Hepatic stellate cell (primary cell): Measurements from ENCODE around the gene BICDL2.

Source experiments
- DNase-seq: peaks from one replicate; pipeline ENCODE4 v3.0.0; 2011; ENCODE audit warnings: low spot score

Gene BICDL2

DNA sequence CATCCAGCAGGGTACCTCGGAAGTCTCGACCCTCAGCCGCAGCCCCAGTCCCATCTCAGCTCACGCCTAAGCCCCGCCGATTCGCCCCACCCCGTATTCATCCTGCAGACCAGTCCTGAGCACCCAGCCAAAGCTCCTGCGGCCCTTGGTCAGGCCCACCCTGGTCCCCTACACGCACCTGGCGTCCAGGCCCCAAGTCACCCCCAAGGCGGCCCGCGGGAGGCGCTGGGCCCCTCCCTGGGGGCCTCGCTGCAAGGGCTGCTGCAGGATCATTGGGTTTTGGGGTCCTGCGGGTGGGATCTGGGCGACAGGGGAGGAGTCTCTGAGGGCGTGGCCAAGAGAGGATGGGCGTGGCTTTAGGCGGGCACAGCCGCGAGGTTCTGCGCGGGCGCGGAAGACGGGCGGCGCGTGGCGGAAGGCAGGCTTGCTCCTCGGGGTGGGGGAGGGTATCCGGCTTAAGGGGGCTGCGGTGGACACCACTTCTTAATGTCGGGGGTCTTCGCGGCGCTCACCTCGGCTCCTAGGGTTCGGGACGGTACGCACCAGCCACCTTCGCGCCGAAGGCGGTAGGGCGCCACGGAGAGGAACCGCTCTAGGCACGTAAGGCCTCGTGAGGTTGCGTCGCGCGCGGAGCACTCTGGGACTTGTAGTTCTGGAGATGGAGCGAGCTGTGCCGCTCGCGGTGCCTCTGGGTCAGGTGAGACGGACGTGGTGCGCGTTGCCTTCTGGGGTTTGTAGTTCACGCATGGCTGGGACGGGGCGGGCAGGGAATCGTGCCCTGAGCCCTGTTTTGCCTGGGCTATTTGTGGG, 12.9 kb downstream of the BICDL2 start, which contains the start of the genes HCFC1R1 and THOC6:
HCFC1R1 (minus strand) TSS at position 274 of the 810 bp plus-strand sequence; CDS start at position 273, 1 bp downstream.
THOC6 (plus strand) TSS at position 367 of the 810 bp plus-strand sequence; CDS start at position 659, 292 bp downstream.
- DNase-seq = peak; percentile 91

DNA sequence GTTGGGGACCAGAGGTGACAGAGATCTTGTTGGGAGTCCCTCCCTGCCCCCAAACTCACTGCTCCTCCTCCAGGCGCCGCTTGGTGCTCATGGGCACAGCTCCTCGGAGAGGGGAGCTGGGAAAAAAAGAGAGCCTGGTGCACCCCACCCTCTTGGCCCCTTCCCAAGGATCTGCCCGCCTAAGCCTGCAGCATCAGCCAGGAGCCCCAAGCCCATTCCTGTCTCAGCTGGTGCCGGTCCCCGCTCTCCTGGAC, 13.4 kb downstream of the BICDL2 start:
- peak; percentile 56 for DNase-seq

DNA sequence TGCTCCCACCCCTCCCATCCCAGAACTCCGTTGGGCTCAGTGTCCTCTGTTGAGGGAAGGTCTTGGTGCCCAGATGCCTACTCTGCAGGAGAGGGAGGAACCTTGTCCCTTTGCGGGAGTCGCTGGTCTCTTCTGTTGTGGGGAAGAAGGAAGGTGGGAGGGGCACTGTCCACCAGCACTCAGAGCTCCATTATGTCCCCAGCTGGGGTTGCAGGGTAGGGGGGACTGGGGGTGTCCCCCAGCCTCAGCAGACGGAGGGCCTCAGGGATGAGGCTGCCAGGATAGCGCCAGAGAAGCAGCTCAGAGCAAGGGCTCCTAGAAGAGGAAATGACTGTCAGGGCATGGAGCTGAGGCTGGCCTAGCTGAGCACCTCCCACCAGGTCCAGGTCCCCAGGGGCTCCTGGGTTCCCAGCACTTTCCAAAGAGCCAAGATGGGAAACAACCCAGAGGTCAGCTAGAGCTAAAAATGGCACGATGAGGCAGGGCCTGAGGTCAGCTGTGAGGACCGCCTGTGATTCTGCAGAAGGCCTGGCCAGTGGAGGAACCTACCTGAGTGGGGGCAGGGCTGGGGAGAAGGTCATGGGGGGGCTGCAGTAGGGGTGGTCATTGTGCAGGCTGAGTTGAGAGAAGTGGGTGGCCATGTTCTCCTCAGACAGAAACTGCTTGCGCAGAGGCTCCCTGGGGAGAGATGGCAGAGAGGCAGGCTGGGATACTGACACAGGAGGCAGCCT, 13.9 kb downstream of the BICDL2 start:
- DNase-seq = peak; percentile 54

DNA sequence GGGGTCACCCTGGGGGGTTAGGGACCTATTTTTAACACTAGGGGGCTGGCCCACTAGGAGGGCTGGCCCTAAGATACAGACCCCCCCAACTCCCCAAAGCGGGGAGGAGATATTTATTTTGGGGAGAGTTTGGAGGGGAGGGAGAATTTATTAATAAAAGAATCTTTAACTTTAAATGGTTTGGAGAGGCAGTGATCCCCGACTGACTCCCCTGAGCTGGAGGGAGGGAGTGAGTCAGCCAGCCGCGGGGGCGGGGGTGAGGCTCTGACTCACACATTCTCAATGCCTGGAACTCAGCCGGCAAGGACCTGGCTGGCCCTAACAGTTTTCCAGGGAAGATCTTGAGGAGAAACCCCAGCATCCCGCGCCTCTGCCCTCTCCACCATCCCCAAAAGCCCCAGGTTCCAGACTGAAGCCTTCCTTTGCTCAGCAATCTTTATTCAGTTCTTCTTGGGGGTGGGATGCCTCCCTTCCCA, 14.5 kb downstream of the BICDL2 start:
- peak; percentile 95 for DNase-seq

DNA sequence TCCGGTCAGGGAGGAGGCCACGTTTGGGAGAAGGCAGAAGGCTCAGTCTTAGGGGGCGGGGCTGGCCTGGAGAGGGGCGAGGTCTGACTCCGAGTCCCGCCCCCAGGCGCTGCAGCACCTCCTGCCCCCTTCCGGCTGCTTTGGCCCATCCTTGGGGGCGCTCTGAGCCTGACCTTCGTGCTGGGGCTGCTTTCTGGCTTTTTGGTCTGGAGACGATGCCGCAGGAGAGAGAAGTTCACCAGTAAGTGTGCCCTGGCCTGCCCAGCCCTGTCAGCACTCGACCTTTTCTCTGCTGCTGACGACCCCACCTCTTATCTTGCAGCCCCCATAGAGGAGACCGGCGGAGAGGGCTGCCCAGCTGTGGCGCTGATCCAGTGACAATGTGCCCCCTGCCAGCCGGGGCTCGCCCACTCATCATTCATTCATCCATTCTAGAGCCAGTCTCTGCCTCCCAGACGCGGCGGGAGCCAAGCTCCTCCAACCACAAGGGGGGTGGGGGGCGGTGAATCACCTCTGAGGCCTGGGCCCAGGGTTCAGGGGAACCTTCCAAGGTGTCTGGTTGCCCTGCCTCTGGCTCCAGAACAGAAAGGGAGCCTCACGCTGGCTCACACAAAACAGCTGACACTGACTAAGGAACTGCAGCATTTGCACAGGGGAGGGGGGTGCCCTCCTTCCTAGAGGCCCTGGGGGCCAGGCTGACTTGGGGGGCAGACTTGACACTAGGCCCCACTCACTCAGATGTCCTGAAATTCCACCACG, 15.1 kb downstream of the BICDL2 start:
- peak; percentile 84 for DNase-seq

DNA sequence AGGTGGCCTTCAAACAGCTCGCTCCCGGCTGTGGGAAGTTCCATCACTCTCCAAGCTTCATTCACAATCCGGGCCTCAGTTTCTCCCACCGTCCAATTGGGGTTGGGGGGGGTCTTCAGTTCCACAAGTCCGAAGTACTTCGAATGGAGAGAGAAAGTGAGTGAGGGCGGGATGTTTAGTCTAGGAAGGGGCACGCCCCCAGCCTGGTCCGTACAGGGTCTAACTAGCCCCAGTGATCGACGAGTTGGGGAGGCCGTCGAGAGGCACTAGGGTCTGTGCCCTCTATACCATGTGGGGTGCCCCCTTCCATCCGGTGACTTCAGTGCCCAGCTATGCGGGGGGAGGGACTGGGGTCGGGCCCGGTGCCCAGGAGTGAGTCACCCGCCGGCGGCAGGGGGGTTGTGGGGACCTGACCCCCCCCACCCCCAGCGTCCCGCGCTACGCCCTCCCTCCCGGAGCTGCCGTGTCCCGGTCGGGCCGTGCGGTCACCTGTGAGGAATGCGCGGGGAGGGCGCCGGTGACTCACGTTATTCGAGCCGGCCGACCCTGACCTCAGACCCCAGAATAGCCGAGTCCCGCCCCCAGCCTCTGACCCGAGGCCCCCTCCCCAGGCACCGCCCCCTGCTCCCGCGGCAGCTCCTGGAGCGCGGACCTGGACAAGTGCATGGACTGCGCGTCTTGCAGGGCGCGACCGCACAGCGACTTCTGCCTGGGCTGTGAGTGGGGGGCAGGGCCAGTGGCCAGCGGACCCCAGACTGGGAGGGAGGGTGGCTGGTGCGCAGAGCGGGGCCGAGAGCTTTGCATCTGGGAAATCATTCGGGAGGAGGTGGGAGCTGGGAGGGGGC, 15.9 kb downstream of the BICDL2 start:
- peak; percentile 93 for DNase-seq

DNA sequence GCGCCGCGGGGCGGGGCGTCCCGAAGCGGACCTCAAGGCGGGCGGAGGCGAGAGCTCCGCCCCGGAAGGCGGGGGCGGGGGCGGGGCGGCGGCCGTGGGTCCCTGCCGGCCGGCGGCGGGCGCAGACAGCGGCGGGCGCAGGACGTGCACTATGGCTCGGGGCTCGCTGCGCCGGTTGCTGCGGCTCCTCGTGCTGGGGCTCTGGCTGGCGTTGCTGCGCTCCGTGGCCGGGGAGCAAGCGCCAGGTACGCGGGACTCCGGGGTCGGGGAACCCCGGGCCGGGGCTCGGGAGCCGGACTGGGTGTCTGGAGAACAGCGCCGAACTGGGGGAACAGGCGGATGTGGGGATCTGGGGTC, 16.5 kb downstream of the BICDL2 start, which contains the start of gene TNFRSF12A:
TNFRSF12A (plus strand) TSS at position 122 of the 357 bp plus-strand sequence; CDS start at position 152, 30 bp downstream.
- DNase-seq = peak; percentile 89

DNA sequence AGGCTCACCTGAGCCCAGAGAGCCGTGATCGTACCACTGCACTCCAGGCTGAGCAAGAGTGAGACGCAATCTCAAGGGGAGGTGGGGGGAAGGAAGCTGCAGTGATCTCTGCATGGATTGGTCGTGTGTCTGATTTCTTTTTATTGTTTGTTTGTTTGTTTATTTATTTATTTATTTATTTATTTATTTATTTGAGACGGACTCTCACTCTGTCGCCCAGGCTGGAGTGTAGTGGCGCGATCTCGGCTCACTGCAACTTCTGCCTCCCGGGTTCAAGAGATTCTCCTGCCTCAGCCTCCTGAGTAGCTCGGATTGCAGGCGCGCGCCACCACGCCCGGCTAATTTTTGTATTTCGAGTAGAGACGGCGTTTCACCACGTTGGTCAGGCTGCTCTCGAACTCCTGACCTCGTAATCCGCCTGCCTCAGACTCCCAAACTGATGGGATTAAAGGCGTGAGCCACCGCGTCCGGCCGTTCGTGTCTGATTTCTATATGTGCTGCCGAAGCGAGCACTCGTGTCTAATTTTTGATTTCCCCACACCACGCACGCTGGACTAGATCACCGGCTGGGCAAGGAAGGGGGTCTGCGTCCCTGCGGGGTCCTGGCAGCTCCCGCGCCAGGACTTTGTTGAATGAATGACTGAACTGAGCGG, 17.0 kb downstream of the BICDL2 start:
- DNase-seq = no peak

DNA sequence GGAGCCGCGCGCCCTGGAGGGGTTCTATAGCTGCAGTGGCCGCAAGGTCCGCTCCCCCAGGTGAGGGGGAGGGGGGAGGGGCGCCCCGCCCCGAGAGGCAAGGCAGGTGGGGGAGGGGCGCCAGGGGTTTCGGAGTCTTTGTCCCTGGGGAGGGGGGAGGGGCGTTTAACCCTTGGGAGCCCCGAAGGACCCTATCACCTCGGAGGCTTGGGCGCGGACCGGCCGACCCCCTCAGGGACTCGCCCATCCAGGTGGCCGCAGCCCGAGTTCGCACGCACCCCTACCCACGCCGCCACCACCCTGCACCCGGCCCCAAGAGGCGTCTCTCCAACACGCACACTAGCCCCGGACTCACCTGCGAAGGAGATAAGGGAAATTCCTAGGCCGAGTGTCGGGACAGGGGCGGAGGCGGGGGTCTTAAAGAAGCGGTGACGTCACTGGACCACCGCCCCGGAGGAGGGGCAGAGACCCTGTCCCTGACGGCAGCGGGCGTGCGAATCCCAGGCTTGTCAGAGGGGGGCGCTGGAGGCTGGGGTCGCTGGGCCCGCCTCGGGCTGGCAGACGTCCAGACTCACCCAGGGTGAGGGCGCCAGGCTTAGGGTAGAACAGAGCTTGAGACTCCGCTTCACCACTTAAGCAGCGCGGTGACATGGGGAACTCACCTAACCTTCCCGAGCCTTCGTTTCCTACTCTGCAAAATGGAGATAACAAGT, 18.8 kb downstream of the BICDL2 start, which contains the start of gene CLDN6:
CLDN6 (minus strand) TSS at position 390 of the 713 bp plus-strand sequence. CDS start 2,162 bp downstream, outside the sequence.
- DNase-seq = no peak

DNA sequence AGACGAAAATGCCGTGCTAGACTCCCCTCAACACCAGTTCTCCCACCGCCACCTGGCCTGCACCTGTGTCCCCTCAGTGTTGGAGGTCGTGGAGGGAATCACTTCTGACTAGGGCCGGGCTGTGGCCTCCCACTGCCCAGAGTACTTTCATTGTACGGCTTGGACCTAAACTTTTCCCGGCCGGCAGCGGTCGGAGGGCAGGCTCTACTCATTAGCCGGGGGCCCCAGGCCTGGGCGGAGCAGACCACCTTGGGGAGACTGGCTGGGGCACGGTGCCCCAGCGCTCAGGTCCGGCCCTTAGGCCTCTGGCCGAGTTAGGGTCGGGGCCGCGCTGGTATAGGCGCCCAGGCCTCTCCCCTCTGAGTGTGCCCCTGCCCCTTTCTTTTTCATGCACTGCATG, 19.4 kb downstream of the BICDL2 start:
- no peak for DNase-seq

DNA sequence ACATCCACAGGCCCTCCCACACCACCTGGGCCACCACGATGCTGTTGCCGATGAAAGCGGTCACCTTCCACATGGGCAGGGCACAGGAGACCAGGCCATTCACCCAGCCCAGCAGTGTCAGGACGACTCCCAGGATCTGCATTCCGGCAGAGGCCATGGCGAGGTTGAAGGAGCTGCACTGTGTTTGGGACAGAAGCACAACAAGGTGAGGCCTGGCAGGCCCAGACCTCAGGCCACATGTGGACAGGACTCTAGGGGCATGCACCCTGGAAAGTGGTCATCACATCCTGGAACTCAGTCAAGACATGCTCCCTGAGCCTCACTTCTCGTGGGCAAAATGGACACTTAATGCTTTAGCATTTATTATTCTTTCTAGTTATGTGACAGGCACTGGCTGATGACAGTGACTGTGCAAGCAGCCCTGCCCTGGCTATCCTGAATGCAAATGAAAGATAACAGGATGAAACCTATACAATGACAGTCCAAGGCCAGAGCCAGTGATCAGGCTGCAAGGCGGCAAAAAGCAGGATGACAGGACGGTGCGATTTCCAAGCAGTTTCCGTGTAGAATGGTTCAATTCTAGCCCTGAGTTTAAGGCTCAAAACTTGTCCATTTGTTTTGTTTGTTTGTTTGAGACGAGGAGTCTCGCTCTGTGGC, 20.8 kb downstream of the BICDL2 start:
- no peak for DNase-seq

DNA sequence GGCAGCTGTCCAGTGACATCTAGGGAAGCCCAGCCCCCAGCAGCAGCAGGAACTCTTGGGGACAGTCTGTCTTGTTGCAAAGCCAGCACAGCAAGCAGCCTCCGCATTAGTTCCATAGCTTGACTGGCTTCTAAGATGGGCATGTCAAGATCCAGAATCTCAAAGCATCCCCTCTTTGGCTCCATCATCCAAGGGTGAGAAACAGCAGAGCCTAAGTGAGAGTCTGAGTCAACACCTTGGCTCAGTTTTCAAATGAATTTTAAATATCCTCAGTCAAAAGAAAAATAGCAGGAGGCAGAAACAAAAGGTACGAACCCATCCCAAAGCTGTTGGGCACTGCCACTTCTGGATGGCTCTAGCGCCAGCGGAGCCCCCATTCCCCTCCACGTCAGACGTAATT, 21.8 kb downstream of the BICDL2 start:
- no peak for DNase-seq

DNA sequence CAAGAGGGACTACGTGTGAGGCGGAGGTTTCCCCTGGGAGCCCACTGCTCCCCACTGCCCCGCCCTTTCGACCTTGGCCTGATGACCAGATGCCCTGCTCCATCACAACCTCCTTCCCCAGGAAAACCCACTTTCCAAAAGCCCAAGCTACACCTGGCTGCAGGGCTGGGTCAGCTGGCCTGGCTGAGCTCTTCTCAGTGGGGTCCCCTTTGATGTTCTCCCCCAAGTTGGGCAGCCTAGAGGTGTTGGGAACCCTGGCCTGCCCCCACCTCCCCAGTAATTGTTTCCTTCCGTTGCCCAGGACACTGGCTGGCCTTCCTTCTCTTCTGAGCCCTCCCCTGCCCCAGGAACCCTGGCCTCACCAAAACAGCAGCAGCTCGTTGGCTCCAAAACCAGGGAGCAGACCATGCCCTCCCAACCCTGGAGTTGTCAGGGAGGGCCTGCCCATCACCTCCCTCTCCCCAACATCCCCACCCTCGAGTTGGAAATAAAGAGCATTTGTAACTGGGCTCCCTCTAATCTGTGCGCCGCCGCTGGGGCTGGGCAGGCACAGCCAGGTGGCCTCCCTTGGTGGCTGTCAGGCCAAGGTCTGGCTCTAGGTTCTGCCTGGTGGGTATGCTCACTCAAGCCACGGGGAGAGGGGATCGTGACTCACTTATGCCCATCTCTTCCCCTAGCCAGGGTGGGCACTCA, 22.6 kb downstream of the BICDL2 start:
- DNase-seq = no peak

DNA sequence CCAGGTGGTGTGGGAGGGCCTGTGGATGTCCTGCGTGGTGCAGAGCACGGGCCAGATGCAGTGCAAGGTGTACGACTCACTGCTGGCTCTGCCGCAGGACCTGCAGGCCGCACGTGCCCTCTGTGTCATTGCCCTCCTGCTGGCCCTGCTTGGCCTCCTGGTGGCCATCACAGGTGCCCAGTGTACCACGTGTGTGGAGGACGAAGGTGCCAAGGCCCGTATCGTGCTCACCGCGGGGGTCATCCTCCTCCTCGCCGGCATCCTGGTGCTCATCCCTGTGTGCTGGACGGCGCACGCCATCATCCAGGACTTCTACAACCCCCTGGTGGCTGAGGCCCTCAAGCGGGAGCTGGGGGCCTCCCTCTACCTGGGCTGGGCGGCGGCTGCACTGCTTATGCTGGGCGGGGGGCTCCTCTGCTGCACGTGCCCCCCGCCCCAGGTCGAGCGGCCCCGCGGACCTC, 23.2 kb downstream of the BICDL2 start:
- DNase-seq = no peak

DNA sequence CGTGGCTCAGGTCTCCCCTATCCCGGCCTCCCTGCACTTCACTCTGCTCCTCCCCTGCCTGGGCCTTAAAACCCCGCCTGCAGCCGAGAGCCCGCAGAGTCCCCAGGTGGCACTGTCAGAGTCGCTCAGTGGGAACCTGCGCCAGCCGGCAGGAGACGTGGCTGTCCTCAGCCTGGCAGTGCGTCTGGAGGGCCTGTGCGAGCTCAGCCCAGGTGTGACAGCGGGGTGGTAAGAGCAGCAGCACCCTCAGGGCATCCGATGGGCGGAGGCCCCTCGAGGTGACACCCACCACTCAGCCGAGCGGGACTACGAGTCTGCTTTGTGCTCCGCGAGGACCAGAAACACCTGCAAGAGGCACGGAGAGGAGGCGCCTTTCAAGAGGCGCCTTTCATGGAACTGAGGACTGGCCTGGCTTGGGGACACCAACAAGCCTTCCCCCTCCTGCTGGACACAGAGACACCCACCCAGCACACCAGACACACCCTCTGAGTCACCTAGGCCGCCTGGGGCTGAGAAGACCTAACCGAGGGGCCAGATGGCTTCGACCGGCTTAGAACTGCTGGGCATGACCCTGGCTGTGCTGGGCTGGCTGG, 23.8 kb downstream of the BICDL2 start, which contains the start of gene CLDN9:
CLDN9 (plus strand) TSS at position 96 of the 593 bp plus-strand sequence; CDS start at position 536, 440 bp downstream.
- DNase-seq = no peak

DNA sequence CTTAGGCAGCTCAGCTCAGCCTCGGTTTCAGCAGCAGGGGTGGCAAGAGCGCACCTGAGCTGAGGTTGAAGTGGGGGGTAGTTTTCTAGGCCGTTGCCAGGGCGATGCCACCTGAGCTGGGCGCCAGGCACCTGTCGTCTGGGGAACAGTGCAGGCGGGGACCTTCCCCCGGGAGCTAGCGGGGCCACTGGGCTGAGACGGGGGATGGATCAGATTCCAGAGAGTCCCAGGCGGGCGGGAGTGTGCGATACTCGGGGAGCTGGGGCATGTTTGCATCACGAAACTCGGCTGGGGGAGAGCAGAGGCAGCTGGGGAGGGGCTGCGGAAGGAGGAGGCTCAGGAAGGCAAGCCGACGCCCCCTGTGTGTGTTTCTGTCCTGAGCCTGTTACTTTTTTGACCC, 24.5 kb downstream of the BICDL2 start:
- DNase-seq = no peak

DNA sequence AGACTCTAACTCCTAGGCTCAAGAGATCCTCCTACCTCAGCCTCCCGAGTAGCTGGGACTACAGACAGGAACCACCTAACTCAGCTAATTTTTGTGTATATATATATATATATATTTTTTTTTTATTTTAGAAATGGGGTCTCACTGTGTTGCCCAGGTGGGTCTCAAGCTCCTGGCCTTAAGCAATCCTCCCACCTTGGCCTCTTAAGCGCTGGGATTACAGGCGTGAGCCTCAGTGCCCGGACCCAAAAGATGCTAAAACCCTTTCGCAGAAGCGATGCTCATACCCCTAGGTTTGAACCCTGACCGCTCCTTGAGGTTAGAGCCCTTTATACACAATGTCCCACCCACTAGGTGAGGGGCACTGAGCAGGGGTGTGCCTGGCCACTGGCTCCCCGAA, 26.2 kb downstream of the BICDL2 start:
- DNase-seq = no peak
